ENCODE results near the gene CDH4. TPM values are rescaled to one million over a fixed set of nuclear protein-coding genes. Genes with fewer than 3 reads are reported as not detected.

Gene CDH4
- total RNA-seq, 3 donors from 2014 or later (not counting 1 experiment from before 2014, with no cell fraction given) = 0.18 TPM; not detected in 2

DNA sequence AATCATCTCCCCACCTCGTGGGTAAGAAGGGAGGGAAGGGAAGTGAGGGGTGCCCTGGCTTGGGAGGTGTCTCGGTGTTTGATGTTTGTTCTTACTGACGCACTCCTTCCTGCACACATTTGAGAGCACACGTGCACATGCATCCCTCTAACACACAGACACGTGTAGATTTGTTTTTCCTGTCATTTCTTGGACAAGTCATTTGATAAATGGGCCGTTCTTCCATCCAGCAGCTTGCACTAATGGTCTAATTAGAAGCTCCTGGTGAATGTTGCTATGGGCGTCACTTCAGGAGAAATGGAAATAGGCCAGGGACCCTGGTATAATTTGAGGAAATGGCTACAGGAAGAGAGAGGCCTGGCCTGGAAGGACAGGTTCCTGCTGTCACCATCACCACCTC lies 352.5 kb downstream of the CDH4 start:
- Mint-ChIP-seq H3K4me1 (no peaks in the 10 kb centered on the region), H3K27ac (no peak overlapping the region), H3K4me3 (no peak overlapping the region), H3K9me3 (peaks cover 0 to 5% of the 10 kb centered on the region in 2 donors), H3K36me3 (no peaks in the 10 kb centered on the region), H3K27me3 (ENCODE audit: low read depth in 2 of 2) (no peaks in the 10 kb centered on the region)
- intact Hi-C loops (cut with micrococcal nuclease) = no loop called here
- Histone ChIP-seq H3K27ac (ENCODE audit: low read length) (no peak overlapping the region), H3K9me3 (ENCODE audit: control insufficient read depth, insufficient read depth, low read length) (peaks cover 30% of the 10 kb centered on the region), H3K4me1 (ENCODE audit: control insufficient read depth, insufficient read depth, low read length) (no peaks in the 10 kb centered on the region), H3K36me3 (ENCODE audit: control insufficient read depth, insufficient read depth, low read length) (no peaks in the 10 kb centered on the region), H3K27me3 (ENCODE audit: control insufficient read depth, insufficient read depth, low read length) (no peaks in the 10 kb centered on the region), H3K4me3 (ENCODE audit: low read length) (no peak overlapping the region)
- TF ChIP-seq, protein P1, sequence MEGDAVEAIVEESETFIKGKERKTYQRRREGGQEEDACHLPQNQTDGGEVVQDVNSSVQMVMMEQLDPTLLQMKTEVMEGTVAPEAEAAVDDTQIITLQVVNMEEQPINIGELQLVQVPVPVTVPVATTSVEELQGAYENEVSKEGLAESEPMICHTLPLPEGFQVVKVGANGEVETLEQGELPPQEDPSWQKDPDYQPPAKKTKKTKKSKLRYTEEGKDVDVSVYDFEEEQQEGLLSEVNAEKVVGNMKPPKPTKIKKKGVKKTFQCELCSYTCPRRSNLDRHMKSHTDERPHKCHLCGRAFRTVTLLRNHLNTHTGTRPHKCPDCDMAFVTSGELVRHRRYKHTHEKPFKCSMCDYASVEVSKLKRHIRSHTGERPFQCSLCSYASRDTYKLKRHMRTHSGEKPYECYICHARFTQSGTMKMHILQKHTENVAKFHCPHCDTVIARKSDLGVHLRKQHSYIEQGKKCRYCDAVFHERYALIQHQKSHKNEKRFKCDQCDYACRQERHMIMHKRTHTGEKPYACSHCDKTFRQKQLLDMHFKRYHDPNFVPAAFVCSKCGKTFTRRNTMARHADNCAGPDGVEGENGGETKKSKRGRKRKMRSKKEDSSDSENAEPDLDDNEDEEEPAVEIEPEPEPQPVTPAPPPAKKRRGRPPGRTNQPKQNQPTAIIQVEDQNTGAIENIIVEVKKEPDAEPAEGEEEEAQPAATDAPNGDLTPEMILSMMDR (IDR thresholded peaks at IDR 0.05) = no peak
- 48% methylated on average over 5 of the region's 7 CpGs for WGBS (ENCODE audit: insufficient coverage)
- no peak for ATAC-seq
- no peak for DNase-seq

DNA sequence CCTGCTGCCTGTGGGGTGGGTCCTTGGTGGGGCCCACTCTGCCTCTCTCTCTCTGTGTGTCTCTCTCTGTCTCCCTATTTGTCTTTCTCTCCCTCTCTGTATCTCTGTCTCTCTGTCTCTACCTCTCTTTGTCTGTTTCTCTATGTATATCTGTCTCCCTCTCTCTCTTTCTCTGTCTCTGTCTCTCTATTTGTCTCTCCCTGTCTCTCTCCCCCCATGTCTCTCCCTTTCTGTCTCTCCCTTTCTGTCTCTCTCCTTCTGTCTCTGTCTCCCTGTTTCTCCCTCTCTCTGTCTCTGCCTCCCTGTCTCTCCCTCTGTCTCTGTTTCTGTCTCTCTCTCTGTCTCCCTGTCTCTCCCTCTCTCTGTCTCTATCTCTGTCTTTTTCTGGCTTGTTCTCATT lies 353.2 kb downstream of the CDH4 start:
- H3K27me3 ChIP-seq (ENCODE audit: control insufficient read depth, insufficient read depth, low read length) = no peaks in the 10 kb centered on the region
- H3K9me3 Mint-ChIP-seq = peaks cover 0 to 5% of the 10 kb centered on the region in 2 donors
- H3K4me3 Mint-ChIP-seq = no peak overlapping the region
- no peaks in the 10 kb centered on the region for H3K4me1 Mint-ChIP-seq
- ATAC-seq (no peak), DNase-seq (no peak)
- no peak overlapping the region for H3K4me3 ChIP-seq (ENCODE audit: low read length)
- H3K27ac Mint-ChIP-seq = no peak overlapping the region
- TF ChIP-seq, protein P1 (IDR thresholded peaks at IDR 0.05) = no peak
- H3K27me3 Mint-ChIP-seq (ENCODE audit: low read depth in 2 of 2) = no peaks in the 10 kb centered on the region
- H3K36me3 Mint-ChIP-seq = no peaks in the 10 kb centered on the region
- no peaks in the 10 kb centered on the region for H3K36me3 ChIP-seq (ENCODE audit: control insufficient read depth, insufficient read depth, low read length)
- H3K27ac ChIP-seq (ENCODE audit: low read length) = no peak overlapping the region
- H3K4me1 ChIP-seq (ENCODE audit: control insufficient read depth, insufficient read depth, low read length) = no peaks in the 10 kb centered on the region
- intact Hi-C loops (cut with micrococcal nuclease) = no loop called here
- peaks cover 28% of the 10 kb centered on the region for H3K9me3 ChIP-seq (ENCODE audit: control insufficient read depth, insufficient read depth, low read length)

DNA sequence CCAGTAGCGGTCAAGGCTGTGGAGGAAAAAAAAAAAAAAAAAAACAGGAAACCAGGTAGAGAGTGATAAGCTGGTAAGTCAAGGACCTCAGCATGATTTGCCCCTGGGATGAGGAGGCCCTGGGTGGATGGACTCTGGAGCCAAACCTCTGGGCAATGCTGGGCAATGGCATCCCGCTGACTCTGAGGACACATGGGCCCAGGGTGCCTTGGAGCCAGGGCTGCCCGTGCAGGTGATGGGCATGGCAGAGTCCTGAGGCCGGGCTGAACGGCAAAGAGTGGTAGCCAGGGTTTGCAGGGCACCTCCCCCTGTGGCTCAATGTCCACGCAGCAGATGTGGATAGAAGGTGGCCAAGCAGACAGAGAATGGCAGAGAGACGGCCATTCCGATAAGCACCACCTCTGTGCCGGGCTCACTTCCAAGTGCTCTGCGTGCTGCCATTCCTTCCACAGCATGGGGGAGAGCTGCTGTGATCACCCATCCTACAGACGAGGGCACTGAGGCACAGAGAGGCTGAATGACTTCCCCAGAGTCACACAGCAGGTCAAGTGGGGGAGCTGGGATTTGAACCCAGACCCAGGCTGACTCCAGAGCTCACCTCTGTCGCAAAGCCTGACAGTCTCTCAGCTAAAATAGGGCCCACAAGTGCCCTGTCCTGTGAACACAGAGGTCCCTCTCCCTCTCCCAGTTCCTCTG lies 353.9 kb downstream of the CDH4 start:
- Histone ChIP-seq H3K9me3 (ENCODE audit: control insufficient read depth, insufficient read depth, low read length) (peaks cover 26% of the 10 kb centered on the region), H3K36me3 (ENCODE audit: control insufficient read depth, insufficient read depth, low read length) (no peaks in the 10 kb centered on the region), H3K4me1 (ENCODE audit: control insufficient read depth, insufficient read depth, low read length) (no peaks in the 10 kb centered on the region), H3K4me3 (ENCODE audit: low read length) (no peak overlapping the region), H3K27me3 (ENCODE audit: control insufficient read depth, insufficient read depth, low read length) (no peaks in the 10 kb centered on the region), H3K27ac (ENCODE audit: low read length) (no peak overlapping the region)
- Mint-ChIP-seq H3K9me3 (peaks cover 0 to 5% of the 10 kb centered on the region in 2 donors), H3K27me3 (ENCODE audit: low read depth in 2 of 2) (no peaks in the 10 kb centered on the region), H3K27ac (no peak overlapping the region), H3K4me1 (no peaks in the 10 kb centered on the region), H3K4me3 (no peak overlapping the region), H3K36me3 (no peaks in the 10 kb centered on the region)
- 84% methylated on average over 12 of the region's 12 CpGs for WGBS (ENCODE audit: insufficient coverage)
- TF ChIP-seq, protein P1 (IDR thresholded peaks at IDR 0.05) = no peak
- intact Hi-C loops (cut with micrococcal nuclease) = no loop called here
- DNase-seq (no peak), ATAC-seq (no peak)
